Transverse colon (tissue), 4 donors: Measurements from ENCODE around the gene OR2L2.

Source experiments
- POLR2A ChIP-seq: fragments of 450-650 bp; IDR thresholded peaks from one replicate; pipeline ENCODE4 v1.6.1; 2016; ENCODE audit warnings: antibody characterized with exemption, mild to moderate bottlenecking, moderate library complexity
- POLR2AphosphoS5 ChIP-seq, 3 donors: sonication (generic); formaldehyde crosslinking; IDR thresholded peaks; one replicate each; pipeline ENCODE4 v1.6.1; 2016; ENCODE audit warnings: antibody characterized with exemption in 3 of 3
- TF ChIP-seq, protein P1 (sequence below), 5 experiments: fragments of 200-600 bp in 3 of 5; fragments of 450-650 bp in 2 of 5; sonication (generic) in 3 of 5; IDR thresholded peaks; 1 replicate in 2 of 5; 2 replicates in 3 of 5; pipeline ENCODE4 v1.5.1; 2016 to 2017; ENCODE audit warnings: antibody characterized with exemption in 5 of 5, inconsistent platforms in 3 of 5, mild to moderate bottlenecking in 2 of 5, moderate library complexity in 1 of 5

DNA sequence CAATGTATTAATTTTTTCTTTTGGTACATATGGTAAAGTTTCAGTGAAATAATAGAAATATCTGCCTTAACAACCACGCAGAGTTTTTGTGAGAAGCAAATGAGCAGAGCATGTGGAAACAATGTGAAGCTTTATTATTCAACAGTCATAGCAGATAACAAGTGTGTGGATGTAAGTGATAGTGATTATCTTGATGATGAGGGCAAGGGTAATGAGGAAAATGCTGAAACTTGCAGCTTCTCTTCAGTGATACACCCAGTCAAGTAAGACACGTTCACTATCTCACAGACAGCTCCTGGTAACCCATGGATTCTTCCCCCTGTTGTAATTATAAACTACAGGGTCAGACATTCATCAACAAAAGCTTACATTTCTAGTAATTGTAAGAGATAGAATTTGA is 31.1 kb upstream of the OR2L2 start:
- TF ChIP-seq POLR2A (no peak), POLR2AphosphoS5 (IDR thresholded peaks at IDR 0.05) (no peak)
- TF ChIP-seq, protein P1, sequence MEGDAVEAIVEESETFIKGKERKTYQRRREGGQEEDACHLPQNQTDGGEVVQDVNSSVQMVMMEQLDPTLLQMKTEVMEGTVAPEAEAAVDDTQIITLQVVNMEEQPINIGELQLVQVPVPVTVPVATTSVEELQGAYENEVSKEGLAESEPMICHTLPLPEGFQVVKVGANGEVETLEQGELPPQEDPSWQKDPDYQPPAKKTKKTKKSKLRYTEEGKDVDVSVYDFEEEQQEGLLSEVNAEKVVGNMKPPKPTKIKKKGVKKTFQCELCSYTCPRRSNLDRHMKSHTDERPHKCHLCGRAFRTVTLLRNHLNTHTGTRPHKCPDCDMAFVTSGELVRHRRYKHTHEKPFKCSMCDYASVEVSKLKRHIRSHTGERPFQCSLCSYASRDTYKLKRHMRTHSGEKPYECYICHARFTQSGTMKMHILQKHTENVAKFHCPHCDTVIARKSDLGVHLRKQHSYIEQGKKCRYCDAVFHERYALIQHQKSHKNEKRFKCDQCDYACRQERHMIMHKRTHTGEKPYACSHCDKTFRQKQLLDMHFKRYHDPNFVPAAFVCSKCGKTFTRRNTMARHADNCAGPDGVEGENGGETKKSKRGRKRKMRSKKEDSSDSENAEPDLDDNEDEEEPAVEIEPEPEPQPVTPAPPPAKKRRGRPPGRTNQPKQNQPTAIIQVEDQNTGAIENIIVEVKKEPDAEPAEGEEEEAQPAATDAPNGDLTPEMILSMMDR (IDR thresholded peaks at IDR 0.05) = no peak
